ENCODE results near the gene DHRS13.
"Not testable (repeated sequence)": the region's sequence is repeated elsewhere in the genome, so short reads cannot be mapped to it uniquely, and the experiment has no call there.

Gene DHRS13

DNA sequence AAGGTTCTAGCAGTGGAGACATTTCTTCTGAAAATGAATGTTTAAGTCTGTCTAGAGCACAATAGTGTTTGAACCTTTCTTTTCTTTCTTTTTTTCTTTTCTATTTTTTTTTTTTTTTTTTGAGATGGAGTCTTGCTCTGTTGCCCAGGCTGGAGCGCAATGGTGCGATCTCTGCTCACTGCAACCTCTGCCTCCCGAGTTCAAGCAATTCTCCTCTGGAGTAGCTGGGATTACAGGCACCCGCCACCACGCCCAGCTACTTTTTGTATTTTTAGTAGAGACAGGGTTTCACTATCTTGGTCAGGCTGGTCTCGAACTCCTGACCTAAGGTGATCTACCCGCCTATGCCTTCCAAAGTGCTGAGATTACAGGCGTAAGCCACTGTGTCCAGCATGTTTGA, 31.6 kb upstream of the DHRS13 start:
- not testable (repeated sequence) for DNase-seq

DNA sequence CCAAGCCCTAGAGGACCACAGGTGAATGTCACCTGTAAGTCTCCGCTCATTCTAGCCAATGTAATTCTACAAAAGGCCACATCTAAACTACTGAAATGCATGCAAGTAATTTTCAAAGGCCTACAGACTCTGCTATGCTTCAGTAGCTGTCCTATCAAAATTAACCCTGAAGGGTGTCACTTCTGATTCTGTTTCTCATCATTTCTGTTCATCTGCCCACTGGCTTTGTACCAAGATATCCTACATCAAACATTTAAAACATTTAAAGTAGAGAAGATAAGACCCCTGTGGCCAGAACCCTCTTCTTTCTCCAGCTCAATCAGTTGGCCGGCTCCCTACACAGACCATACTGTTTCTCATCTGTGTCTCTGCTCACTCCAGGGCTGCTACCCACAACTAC, 26.9 kb upstream of the DHRS13 start:
- no peak for DNase-seq

DNA sequence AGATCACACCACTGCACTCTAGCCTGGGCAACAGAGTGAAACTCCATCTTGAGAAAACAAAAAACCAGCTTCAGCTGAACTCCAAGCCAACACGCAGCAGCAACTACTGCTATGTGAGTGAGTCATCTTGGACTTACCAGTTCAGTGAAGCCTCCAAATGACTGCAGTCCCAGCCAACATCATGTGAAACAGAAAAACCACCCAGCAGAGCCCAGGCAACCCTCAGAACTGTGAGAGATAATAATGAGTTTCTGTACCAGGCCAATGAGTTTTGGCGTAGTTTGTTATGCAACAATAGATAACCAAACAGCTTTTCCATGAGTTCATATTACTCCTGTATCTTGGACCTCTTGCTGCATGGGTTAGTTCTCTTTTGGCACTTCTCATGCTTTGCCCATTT, 25.2 kb upstream of the DHRS13 start:
- no peak for DNase-seq

DNA sequence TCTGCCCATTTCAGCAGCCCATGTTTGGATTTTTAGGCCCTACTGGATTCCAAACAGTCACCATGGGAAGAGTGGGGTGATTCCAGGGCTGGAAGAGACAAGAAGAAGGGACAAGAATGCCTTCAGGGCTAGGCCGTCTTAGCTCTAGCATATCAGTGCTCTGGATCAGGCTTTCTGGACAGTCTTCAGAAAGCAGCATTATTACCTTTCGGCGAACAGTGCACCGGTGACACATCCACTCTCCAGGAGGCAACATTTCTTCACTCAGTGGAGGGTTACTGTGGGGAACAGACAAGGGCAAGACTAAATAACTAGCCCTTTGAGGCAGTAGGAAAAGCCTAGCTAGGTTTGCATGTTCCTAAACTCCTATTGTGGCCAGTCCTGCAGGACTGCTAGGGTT, 23.9 kb upstream of the DHRS13 start:
- no peak for DNase-seq

DNA sequence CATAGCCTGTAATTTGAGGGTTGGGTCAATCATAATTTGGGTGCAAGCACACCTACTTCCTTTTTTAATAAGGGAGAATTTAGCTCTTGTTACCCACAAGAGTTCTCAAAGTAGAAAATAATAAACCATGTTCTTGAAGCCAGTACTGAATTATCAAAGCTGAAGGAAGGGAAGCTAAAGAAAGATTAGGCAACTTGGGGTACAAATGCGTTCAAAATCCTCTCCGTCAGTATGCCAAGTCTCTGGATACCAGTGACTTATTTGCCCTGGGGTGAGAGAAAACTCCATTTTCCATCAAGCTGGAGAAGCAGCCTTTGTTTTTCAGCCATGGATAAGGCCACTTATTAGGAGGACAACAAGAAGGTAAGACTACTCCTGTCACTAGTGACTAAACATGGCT, 23.5 kb upstream of the DHRS13 start:
- no peak for DNase-seq

DNA sequence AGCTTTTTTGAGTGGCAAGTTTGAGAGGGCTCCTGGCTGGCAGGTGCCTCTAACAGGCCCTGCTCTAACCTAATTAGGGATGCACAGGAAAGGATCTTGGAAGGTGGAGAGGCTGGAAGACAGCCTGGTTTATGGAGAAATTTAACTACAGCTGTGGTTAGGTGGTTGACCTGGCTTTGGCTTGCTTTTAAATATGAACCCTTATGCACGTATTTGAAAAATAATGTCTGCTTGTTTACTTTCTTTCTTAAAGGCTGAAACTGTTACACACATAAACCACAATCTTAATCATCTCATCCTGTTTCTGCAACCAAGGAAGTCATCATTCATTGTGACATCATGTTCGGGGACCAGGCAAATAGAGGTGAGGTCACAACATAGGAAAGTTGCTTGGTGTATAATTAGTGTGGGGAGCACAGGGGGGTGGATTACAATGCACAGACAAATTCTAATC, 23.1 kb upstream of the DHRS13 start:
- DNase-seq = no peak

DNA sequence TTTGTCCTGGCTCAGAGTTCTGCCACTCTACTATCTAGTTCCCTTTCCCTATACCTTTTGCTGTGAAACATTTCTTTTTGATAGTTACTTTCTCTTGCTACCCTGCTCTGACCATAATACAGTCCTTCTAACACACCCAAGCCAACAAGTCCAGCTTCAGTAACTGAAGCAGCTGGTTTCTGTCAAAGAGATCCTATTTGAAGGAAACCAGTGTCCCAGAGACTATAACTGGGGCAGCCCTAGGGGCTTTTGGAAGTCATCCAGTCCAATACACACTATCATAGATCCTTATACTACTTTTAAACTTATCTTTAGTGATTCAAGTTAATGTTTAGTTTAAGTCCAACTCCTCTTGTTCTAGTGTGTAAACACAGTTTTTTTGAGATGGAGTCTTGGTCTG, 17.3 kb upstream of the DHRS13 start:
- DNase-seq = no peak

DNA sequence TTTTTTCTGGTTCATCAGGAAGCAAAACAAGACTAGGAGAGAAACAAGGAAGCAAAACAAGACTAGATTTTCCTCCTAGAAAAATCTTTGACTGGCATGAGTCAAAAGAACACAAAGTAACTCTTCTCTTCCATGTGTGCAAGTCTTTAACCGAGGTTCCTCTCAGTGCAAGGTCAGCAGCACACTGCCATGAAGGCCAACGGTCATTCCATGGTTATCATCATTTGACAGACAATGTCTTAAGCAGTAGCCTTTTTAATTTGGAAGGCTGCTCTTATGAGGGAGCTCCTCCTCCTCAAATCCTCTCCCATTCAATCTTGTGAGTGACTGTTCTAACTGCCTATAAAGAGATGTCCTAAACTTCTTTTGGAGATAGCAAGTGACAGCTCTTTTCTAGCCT, 15.4 kb upstream of the DHRS13 start:
- no peak for DNase-seq

DNA sequence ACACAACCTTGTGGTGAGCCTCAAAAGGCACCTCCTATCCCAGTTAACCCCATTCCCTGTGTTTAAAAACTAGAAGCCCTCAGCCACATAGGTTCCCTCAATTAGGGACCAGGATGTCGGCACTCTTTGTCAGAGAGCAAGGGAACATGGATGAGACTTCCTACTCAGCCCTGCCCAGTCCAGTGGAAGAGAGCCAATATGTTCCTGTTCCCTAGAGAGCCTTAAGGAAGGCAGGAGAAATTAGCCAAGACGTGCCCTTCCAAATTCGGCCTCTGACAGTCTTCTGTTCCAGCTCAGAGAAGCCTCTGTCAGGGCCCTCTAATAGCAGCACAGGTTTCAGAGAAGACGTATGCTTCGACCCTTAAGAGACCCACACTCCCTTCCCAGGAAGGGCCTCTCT, 14.6 kb upstream of the DHRS13 start:
- no peak for DNase-seq

DNA sequence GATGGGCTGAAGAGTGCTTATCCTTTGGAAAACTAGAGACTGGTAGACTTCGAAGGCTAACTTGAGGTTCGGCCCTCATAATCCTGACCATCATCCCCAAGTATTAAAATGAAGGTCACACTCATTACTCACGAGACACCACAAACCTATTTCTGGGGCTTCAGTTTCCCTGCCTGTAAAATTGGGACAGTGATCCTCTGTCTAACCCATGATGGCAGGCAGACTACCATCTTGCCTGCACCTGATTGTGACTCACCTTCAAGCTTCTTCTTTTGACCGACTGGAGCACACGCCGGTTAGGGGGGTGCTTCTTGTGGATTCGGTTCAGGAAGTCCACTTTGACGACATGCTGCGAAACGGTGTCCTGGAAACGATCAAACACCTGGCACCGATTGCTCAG, 14.2 kb upstream of the DHRS13 start:
- DNase-seq = no peak

DNA sequence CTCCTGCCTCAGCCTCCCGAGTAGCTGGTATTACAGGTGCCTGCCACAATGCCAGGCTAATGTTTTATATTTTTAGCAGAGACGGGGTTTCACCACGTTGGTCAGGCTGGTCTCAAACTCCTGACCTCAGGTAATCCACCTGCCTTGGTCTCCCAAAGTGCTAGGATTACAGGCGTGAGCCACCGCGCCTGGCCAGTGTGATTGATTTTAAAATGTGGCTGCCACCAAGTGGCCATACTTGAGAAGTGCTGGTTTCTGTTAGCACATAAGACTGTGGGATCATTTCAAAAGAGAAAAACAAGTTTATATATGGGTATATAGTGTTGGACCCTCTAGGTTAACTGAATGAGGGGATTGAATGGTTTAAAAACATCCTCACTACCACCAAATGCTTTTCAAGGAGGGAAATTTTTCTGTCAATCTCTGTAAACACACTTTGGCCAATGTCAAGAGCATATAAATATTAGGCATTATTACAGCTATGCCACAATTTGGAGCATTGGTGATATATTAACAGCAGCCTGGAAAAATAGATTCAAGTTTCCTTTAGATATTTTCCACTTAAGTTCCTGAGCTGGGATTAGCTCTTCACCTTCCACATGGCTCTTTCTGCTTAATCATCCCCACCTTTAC, 13.5 kb upstream of the DHRS13 start:
- peak; percentile 5 for DNase-seq

DNA sequence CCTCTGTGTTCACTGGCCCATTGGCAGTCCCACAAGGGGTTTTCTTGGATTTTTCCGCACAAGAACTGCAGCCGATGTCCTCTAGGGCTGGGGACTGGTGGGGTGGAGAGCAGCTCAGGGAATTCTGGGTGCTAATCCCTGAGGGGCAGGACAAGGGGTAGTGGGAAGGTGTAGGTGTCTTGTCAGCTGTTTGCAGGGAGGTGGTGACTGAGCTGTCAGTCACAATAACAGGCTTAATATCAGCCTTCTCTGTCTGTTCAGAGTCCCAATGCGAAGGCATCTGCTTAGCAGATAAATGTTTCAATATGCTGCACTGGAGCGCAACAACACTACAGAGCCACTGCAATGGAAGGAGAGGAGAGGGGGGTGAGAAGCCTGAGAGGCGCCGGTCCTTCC, 10.1 kb upstream of the DHRS13 start:
- DNase-seq = no peak

DNA sequence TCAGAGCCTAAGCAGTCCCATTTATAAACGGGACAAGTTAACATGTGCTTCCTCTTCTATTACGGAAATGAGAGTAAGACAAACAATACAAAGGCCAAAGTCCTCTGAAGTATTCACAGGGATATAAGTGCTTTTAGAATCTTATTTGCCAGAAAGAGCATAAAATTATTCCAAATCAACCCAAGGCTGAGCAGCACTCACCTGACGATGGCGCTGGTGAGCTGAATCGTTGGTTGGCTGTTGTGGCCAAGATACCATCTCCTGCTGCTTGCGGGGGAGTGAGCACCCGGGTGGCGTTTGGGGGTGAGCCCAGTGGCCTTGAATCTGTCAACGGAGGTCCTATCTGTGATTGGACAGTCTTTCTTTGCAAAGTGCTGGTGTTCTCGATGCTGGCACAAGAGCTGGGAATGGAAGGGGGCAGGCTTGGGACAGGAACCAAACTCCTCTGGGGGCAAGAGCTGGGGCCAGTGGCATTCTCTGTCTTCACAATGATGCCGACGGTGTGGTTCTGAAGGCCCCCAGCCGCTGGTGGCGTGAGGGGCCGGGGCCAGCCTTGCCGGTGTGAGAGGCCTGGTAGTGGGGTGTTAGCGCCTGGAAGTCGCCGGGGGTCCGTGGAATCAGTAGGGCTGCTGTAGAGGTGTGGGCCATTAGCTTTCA, 9.5 kb upstream of the DHRS13 start:
- no peak for DNase-seq

DNA sequence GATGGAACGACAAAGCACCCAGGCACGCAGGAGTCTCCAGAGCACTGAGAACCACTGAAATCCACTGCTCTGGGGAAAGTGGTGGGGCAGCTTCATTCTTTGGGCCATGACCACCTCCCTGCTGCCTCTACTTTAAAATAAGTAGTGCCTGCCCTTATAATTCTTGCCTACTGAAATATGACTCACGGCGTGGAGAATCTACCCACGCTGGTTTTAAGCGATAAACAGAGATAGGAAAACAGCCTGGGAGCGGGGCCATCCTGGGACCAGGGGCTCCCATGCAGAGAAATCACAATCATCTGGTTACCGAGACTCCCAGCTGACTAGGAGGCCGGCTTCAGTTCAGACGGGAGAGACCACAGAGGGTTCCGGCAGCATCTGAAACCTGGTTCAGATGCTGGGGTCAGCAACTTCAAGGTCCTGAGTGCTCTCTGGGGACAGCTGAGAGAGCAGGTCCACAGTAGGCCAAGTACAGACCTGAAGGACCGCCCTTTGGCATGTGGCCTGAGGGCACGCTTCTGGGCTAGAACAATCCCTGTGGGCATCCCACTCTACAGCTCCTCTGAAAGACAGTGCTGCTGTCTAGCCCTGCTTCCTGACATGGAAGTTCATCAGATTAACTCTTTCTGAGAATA, 8.6 kb upstream of the DHRS13 start:
- no peak for DNase-seq

DNA sequence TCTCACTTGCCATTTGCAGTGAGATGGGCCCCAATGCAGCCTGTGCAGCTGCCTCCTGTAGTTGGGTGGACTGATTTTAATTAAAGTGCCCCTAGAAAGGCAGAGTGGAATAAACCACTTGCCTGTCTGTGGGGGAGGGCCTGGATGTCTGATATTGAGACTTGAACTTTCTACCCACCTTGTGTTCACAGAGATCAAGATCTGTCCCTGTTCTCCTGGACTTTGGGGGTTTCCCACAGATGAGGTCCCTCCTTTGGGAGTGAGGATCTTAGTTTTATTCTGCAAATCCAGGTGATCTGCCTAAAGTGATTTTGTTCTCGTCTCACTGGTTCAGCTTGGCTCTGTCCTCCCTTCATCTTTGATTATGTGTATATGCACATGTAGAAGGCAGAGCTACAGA, 7.7 kb upstream of the DHRS13 start:
- DNase-seq = no peak

DNA sequence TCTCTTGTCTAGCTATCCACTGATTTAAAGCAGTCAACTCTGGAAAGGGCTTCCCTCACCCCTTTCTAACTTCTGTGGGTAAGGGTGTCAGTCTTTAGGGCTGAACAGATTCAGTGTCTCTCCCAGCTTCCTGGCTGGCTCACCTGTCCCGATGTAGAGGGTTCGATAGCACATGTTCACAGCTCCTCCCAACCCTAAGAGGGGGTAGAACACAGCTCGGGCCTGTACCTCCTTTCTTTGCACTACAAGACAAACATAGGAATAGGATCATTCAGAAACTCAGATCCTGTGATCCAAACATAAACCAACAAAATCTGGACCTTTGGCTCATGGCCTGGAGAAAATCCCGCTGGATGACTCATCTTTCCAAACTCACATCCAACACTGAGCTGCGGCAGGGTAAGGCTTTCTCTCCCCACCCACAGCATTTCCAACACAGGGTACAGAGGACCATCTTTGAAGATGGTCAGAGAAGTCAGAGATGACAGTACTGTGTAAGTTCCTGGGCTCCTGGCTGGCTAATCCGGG, 5.8 kb upstream of the DHRS13 start:
- no peak for DNase-seq

DNA sequence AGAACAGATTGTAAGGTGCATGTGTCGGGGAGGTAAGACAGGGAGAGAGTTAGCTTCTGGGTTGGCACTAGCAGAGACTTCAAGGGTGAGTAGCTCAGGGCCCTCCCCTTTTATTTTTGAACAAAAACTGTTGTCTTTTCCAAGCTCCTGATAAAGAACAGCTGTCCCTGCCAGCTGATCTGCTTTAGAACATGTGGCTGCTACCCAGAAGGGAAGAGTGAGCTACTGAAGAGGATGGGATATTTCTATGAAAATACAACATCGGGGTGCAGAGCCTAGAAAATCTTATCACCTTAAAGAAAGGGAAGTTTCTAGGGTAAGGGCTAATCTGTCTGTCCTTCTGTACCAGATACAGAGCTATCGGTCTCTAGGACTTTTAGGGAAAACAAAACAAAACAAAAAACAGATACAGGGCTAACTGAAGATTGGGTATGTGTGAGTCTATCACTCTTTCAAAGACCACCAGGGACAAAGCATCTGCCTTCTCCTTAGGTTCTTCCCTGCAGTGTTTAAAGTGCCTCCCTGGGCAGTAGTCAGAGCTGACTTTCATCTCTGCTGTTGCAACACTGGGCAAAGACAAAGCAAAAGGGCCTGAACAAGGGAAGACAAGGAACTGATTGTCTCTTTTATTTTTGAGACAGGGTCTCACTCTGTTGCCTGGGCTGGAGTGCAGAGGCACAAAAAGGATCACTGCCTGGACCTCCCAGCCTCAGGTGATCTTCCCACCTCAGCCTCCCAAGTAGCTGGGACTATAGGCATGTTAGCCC, 5.0 kb upstream of the DHRS13 start:
- DNase-seq = no peak

DNA sequence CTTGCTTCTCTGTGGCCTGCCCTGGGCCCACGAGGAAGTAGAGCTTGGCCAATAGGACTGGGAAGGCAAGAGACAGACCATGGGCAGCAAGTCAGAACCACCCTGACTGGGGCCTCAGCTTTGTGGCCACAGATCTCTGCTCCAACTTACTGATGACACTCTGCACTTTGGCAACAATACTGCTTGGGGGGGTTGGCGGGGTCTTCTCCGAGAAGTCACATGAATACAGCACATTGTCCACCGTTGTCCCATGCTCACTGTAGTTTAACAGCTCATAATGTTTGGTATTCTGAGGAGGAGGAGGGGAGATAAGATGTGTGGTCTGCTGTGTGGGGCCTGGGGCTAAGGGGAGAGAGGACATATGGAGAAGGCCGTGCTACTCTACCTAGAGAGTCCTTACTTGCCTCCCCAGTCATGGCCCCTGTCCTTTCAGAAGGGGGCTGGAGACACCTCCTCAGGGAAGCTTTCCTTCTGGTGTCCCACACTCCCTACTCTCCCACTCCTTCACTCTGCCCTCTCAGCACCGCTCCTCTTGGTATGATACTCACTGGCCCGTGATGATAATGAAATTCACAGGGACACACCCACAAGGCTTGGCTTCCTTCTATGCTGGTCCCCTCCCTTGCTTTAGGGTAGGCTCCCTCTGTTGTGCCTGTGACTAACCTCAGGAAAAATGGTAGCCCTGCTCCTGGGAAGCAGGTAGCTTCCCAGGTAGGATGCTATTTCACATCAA, 4.0 kb upstream of the DHRS13 start:
- DNase-seq = no peak

DNA sequence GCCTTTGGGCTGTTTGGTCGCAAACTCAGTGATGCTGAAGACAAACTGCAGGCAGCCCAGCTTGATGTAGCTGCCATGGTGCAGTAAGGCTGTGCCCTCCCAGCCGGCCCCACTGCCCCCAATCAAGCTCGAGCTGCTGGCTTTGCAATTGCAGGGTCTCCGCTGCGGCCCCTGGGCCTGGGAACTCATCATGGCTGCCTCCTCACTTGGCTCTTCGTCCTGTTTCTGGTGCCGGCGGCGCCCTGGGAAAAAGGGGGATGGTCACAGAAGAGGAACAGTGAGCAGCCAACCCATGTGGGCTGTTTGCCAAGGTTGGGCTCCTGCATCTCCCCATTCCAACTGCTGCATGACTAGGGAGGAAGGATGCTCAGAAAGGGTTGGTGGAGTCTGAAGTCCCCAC, 3.4 kb upstream of the DHRS13 start:
- no peak for DNase-seq

DNA sequence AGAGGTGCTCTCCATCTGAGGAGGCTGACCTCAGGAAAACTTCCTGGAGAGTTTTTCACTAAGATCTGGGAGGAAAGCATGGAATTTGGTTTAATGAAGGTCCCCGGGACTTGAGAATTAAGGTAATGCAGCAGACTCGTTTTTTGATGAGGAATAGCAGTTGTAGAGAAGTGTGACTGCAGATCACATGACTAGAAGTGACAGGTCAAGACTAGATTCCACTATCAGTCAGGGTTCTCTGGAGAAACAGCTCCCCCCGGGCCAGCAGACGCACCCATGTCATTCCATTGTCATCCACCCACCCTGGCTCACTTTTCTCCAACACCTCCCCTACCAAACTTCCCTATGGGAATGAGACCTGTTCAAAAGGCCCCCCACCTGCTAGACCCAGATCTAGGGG, 1.9 kb upstream of the DHRS13 start:
- DNase-seq = no peak

DNA sequence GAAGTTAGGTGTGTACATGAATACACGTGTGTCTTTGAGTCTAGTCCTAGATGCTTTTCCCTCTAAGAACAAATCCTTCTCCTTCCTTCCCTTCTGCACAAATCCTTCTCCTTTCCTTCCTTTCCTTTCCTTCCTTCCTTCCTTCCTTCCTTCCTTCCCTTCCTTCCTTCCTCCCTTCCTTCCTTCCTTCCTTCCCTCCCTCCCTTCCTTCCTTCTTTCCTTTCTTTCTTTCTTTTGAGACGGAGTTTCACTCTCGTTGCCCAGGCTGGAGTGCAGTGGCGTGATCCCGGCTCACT, 615 bp upstream of the DHRS13 start:
- DNase-seq = not testable (repeated sequence)

DNA sequence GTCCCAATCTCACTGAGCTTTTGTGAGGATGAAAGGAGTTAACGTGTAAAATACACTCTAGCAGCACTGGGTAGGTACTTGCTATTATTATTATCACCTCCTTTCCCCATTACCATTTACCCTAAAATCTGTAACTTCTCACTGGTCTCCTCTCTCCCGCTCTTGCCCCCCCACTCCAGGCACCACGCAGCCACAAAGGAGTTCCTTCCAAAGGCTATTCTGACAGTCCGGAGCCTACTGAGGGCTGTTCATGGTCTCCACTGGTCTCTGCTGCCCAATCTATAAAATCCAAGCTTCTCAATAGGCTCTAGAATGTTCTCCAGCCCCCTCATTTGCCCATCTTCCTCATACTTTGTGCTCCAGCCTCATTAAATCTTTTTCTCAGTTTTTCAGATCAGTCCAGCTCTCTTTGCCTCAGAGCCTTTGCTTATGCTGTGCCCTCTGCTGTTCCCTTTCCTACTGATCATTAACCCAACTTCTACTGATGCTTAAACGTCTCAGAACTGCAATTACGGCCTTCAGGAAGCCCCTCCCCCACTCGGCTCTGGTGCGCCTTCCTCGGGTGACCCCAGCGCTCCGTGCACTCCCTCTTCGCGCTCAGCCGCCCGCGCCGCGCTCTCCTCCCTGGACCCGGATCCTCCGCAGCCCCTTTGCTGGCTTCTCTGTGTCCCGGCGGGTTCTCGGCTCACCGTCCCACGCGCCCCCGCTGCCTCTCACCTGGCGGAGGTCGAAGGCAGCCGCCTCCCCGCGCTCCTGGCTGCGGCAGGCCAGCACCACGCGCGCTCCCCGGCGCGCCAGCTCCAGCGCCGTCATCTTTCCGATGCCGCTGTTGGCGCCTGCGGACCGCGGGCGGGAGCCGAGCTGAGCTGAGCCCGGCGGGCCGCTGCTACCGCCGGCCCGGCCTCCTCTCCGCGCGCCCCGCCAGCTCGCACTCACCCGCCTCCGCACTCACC, 737 bp downstream of the DHRS13 start:
- peak; percentile 51 for DNase-seq
